ENCODE results near the gene IL16.

GRCh38 chr15:81244306-81244705 is 47.6 kb downstream of the IL16 start:
- no peak for TF ChIP-seq EZH2 (IDR thresholded peaks at IDR 0.05; ENCODE audit: insufficient read depth, poor library complexity, severe bottlenecking)
- no peak for TF ChIP-seq EZH2phosphoT487 (IDR thresholded peaks at IDR 0.05; ENCODE audit: insufficient read depth, low read depth)
